Stimulated activated CD8-positive, alpha-beta memory T cell treated with anti-CD3 and anti-CD28 coated beads, Interleukin-2, amount 100 ng/mL, for 1 hour (primary cell): ENCODE data around the gene ELAVL1.
"Not testable (repeated sequence)": the region's sequence is repeated elsewhere in the genome, so short reads cannot be mapped to it uniquely, and the experiment has no call there.

Experiments used
- DNase-seq, 2 donors: peaks; one replicate each; pipeline ENCODE4 v3.0.0-alpha.2; 2020; ENCODE audit warnings: low read depth in 2 of 2

The ELAVL1 gene

DNA sequence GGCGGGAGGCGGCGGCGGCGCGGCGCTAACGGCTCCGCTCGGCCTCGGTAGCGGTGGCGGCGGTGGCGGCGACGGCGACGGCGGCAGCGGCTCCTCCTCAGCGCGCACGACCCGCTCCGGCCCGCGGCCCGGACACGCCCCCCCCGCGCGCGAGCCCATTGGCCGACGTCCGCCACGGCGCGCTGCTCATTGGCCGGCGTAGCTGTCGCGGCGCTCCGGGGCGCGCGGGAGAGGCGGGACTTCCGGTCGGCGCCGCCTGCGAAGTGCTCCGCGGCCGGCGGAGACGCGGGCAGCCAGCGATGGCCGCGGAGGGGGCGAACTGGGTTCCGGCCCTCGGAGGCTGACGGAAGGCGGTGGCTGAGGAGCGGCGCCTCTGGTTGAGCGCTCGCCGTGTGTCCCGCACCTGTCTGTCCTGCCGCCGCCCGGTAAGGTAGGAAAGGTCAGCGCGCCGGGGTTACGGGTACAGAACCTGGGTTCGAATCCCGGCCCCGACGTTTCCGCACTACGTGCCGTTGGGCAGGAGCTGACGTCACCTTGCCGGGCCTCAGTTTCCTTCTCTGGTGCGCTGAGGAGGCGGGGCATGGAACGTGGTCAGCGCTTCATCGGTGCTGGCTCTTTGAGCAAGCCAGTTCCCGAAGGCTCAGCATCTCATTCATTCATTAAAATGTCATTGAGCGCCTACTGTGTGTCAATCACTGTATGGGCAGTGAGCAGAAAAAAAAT, at the start of gene ELAVL1:
Gene ELAVL1 (minus strand): TSS at position 108 of the 723 bp plus-strand sequence. CDS start 13,826 bp downstream, outside the sequence.
- DNase-seq: peak; percentile 70 to 77

- no peak for DNase-seq
These were observed 48.7 kb upstream of the ELAVL1 start for GRCh38 chr19:8054169-8054568.

GRCh38 chr19:8052464-8052859, 47.0 kb upstream of the ELAVL1 start, which contains the start of gene CCL25:
CCL25 (plus strand) TSS chr19:8052760; CDS start chr19:8053050, 290 bp downstream.
- no peak for DNase-seq

- peak; percentile 57 to 68 for DNase-seq
These were observed 45.0 kb upstream of the ELAVL1 start for GRCh38 chr19:8050274-8051096.

DNA sequence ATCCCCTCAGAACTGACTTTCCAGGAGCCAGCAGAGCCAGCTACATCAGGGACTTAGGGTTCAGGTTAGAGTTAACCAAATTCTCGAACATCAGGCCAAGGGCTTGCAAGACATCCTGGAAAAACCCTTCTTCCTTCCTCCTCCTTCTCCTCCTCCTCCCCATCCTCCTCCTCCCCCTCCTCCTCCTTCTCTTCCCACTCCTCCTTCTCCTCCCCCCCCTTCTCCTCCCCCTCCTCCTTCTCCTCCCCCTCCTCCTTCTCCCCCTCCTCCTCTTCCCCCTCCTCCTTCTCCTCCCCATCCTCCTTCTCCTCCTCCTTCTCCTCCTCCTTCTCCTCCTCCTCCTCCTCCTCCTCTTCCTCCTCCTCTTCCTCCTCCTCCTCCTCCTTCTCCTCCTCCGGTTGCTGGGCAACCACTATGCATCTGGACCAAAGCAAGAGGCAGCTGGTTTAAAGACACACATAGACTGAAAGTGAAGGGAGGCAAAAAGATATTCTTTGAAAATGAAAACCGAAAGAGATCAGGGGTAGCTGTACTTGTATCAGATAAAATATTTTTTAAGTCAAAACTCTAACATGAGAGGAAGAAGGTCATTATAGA, 41.2 kb upstream of the ELAVL1 start:
- DNase-seq: no peak

GRCh38 chr19:8045872-8046568, 40.6 kb upstream of the ELAVL1 start:
- DNase-seq: no peak

- no peak for DNase-seq
These were observed 38.6 kb upstream of the ELAVL1 start for GRCh38 chr19:8044018-8044417.

- no peak for DNase-seq
These were observed 37.5 kb upstream of the ELAVL1 start for GRCh38 chr19:8042900-8043299.

- DNase-seq: no peak
These were observed 36.1 kb upstream of the ELAVL1 start for GRCh38 chr19:8041531-8041931.

DNA sequence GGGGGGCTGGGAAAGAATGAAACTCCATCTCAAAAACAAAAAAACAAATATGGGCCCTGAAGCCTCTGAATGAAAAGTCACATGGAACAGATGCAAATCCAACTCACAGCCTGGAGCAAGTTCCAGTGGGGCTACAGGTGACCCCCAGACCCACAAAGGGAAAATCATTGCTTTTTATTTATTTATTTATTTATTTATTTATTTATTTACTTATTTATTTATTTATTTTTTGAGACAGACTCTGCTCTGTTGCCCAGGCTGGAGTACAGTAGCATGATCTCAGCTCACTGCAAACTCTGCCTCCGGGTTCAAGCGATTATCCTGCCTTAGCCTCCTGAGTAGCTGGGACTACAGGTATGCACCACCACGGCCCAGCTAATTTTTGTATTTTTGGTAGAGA, 33.8 kb upstream of the ELAVL1 start:
- DNase-seq: no peak

DNA sequence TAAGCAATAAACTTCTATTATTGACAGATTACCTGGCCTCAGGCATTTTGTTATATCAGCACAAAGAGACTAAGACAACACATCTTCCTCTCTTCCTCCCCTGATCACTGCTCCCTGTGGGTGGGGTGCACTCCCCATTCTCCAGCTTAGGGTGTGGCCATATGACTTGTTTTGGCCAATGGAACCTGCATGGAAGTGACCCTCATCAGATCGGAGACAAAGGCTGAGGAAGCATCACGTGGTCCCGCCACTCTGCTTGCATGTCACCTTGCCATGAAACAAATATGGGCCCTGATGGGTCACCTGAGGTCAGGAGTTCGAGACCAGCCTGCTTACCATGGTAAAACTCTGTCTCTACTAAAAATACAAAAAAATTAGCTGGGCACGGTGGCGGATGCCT, 33.4 kb upstream of the ELAVL1 start:
- no peak for DNase-seq

DNA sequence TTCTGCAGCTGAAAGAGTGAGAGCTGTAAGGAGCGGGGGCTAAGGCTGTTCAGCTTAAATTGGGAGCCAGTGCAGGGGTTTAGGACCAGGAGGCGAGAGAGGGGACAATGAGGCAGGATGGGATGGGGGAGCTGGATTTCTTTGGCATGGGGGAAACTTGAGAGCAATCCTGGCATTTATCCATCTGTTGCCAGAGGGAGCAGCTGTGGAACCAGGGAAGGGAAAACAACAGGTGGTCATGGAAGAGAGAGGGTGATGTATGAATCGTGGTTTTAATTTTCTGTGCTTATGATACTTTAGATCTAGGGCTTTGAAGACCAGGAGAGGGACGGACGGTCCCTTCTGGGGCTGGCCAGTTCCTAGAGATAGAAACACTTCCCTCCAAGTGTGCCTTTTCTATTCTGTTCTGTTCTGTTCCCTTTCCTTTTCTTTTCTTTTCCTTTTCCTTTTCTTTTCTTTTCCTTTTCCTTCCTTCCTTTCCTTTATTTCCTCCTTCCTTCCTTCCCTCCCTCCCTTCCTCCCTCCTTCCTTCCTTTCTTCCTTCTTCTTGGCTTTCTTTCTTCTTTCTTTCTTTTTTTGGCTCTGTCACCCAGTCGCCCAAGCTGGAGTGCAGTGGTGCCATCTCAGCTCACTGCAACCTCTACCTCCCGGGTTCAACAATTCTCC, 31.1 kb upstream of the ELAVL1 start:
- no peak for DNase-seq

GRCh38 chr19:8034178-8034525, 28.7 kb upstream of the ELAVL1 start:
- no peak for DNase-seq

DNA sequence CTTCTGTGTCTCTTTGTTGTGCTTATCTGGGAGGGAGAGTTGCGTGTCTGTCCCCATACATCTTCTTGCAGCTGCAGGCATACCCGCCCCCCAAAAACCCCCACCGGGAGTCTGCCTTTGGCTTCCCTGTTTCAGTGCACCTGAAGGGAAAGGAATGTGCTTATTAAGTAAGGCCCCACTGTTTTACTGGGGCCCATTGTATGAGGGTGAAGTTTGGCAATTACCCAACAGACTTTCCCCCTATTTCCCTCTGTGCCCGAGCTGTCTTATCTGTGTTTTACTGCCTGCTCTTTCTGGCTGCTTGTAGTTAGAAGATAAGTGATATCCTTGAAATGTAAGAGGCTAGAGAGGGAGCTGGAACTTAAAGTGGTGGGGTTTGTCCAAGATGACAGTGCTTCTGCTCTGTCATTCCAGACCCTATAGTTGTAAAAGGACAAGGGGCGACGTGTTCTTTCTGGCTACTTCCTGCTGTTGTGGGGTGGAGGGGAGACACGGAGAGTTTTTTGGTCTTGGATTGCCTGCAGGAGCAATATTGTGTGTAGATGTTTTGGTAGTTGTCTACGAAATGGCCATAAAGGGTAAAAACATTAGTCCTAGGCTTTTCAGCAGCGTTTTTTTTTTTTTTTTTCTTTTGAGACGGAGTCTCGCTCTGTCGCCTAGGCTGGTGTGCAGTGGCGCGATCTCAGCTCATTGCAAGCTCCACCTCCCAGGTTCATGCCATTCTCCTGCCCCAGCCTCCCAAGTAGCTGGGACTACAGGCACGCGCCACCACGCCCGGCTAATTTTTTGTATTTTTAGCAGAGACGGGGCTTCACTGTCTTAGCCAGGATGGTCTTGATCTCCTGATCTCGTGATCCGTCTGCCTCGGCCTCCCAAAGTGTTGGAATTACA, 28.1 kb upstream of the ELAVL1 start:
- DNase-seq: not testable (repeated sequence)

DNA sequence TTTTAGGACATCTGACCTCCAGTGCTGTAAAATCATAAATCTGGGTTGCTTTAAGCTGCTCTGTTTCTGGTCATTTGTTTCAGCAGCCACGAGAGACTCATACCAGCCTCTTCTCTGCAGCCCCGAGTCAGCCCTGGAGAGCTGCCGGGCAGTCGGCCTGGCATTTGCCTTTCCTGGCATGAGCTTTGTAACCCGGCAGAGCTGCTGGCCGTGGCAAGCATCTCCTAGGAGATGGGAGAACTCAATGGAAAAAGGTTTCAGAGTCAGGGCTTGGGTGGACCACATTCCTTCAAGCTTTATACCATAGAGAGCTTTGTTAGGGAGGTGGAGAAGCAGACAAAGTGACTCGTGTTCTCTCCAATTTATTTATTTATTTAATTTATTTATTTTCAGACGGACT, 25.5 kb upstream of the ELAVL1 start:
- no peak for DNase-seq

DNA sequence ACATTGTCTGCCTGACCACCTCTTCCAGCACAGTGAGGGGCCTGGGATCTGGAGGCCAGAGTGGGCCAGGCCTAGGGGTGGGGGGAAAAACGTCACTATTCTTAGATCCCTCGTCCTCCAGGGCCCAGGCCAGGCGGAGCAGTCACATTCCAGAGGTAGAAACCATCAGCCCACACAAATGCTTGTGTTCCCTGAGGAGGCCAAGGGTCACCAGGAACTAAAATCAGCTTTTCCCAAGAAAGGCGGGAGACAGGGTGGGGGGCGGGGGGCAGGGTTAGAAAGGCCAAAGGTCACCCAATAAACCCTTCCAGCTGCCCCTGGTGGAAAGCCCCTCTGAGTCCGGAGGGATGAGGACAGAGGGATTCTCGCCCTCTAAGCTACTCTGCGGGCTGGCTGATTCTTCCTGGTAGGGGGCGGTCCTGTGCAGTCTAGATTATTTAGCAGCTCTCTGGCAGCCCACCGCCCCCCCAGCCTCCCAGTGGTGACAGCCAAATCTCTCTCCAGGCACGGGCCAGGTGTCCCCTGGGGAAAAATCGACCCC, 23.6 kb upstream of the ELAVL1 start:
- no peak for DNase-seq

DNA sequence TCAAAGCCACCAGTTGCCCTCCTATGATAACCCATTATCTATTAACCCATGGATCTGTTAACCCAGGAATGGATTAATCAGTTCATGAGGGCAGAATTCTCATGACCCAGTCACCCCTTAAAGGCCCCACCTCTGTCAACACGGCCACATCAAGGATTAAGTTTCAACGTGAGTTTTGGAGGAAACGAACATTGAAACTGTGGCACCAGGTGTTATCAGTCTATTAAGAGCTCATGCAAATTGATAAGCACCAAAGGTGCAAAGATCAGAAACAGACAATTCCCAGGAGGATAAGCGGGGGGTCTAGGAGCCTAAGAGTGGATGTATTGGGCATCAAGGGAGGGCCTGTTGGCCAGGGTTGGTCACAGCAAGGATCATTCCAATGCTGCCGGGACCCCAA, 19.9 kb upstream of the ELAVL1 start:
- DNase-seq: no peak

DNA sequence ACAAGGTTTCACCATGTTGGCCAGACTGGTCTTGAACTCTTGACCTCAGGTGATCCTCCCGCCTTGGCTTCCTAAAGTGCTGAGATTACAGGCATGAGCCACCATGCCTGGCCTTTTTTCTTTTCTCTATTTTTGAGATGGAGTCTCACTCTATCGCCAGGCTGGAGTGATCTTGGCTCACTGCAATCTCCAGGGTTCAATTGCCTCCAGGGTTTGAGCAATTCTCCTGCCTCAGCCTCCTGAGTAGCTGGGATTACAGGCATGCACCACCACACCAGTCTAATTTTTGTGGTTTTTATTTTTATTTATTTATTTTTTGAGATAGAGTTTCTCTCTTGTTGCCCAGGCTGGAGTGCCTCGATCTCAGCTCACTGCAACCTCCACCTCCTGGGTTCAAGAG, 18.8 kb upstream of the ELAVL1 start:
- not testable (repeated sequence) for DNase-seq

GRCh38 chr19:8023371-8023770, 17.9 kb upstream of the ELAVL1 start:
- no peak for DNase-seq

- DNase-seq: no peak
These were observed 16.8 kb upstream of the ELAVL1 start for GRCh38 chr19:8022275-8022674.
